ENCODE results near the gene BHMT.

BHMT gene

DNA sequence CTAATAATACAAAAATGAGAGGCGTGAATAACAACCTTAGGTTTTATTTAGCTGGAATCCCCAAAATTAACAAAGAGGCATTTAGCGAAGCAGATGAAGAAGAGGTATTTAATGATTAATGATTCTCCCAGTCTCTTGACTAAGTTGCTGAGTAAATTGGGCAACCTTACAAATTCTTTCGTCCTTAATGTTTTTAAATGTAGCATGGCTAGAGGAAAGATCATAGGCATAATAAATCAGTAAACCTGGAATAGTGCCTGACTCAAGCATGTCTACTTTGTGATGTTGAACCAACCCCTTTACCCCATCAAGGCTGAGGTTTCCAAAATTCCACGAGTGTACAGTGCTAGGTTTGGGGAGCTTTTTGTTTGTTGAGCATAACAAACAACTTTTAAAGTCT lies 7.9 kb downstream of the BHMT start:
- no peaks in the 10 kb centered on the region for H3K79me2 ChIP-seq (ENCODE audit: control insufficient read depth, low read length)
- no peak for TF ChIP-seq CTCF (IDR thresholded peaks at IDR 0.05; ENCODE audit: low read depth, low read length, poor library complexity, severe bottlenecking)
- H3F3A ChIP-seq (ENCODE audit: control insufficient read depth, insufficient read depth) = no peaks in the 10 kb centered on the region
- H3K27me3 ChIP-seq (ENCODE audit: control insufficient read depth, low read length) = peaks cover 5% of the 10 kb centered on the region
- no peaks in the 10 kb centered on the region for H3K9me2 ChIP-seq (replicated peaks; ENCODE audit: control insufficient read depth, low read length)
- H3K27ac ChIP-seq (ENCODE audit: low read depth, low read length) = no peak overlapping the region
- H4K20me1 ChIP-seq (ENCODE audit: control insufficient read depth, insufficient read depth, low read depth, low read length) = no peaks in the 10 kb centered on the region
- H3K9me3 ChIP-seq (ENCODE audit: control insufficient read depth, insufficient read depth, low read length) = no peaks in the 10 kb centered on the region
- H3K36me3 ChIP-seq (ENCODE audit: control insufficient read depth, low read length) = no peaks in the 10 kb centered on the region
- no peak overlapping the region for H3K4me3 ChIP-seq (ENCODE audit: low read length)
- no peaks in the 10 kb centered on the region for H3K4me1 ChIP-seq (ENCODE audit: control insufficient read depth, low read length)
- H3K4me2 ChIP-seq (ENCODE audit: low read length) = no peak overlapping the region

DNA sequence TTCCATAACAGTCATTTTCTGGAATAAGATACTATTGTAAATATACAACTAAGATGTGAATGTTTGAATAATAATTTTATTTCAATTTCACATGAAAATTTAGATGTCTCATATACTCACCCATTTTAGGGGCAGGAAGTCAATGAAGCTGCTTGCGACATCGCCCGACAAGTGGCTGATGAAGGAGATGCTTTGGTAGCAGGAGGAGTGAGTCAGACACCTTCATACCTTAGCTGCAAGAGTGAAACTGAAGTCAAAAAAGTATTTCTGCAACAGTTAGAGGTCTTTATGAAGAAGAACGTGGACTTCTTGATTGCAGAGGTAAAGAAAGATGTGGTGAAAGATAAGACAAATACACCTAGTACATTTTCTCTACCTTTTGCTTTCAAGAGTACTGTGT lies 8.6 kb downstream of the BHMT start:
- H3K79me2 ChIP-seq (ENCODE audit: control insufficient read depth, low read length) = no peaks in the 10 kb centered on the region
- H3K27me3 ChIP-seq (ENCODE audit: control insufficient read depth, low read length) = no peaks in the 10 kb centered on the region; the same call in 1 of the 2 replicates
- H3K9me3 ChIP-seq (ENCODE audit: control insufficient read depth, insufficient read depth, low read length) = no peaks in the 10 kb centered on the region
- no peak overlapping the region for H3K4me3 ChIP-seq (ENCODE audit: low read length)
- H3K4me2 ChIP-seq (ENCODE audit: low read length) = no peak overlapping the region
- H3F3A ChIP-seq (ENCODE audit: control insufficient read depth, insufficient read depth) = no peaks in the 10 kb centered on the region
- H3K4me1 ChIP-seq (ENCODE audit: control insufficient read depth, low read length) = no peaks in the 10 kb centered on the region
- H4K20me1 ChIP-seq (ENCODE audit: control insufficient read depth, insufficient read depth, low read depth, low read length) = no peaks in the 10 kb centered on the region
- no peaks in the 10 kb centered on the region for H3K9me2 ChIP-seq (replicated peaks; ENCODE audit: control insufficient read depth, low read length)
- no peak overlapping the region for H3K27ac ChIP-seq (ENCODE audit: low read depth, low read length)
- no peaks in the 10 kb centered on the region for H3K36me3 ChIP-seq (ENCODE audit: control insufficient read depth, low read length)
- no peak for TF ChIP-seq CTCF (IDR thresholded peaks at IDR 0.05; ENCODE audit: low read depth, low read length, poor library complexity, severe bottlenecking)
- TF ChIP-seq EZH2phosphoT487 (IDR thresholded peaks at IDR 0.05; ENCODE audit: borderline replicate concordance, low read length) = no peak

DNA sequence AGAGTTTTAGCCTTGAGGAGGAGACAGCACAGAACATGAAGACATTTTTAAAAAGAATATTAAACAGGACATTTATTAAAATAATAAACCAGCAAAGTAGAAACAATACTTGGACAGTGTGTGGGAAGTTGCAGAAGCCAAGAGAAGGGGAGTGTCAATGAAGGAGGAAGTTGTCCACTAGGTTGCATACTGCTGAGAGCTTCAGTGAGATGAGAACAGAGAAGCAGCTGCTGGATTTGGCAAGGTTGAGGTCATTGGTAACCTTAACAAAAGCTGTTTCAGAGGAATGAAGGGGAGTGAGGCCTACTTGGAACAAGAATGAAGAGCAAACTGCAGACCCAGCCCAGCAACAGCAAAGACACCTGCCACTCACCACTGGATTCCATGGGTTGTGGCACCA lies 11.4 kb downstream of the BHMT start:
- Histone ChIP-seq H3K4me1 (ENCODE audit: control insufficient read depth, low read length) (no peaks in the 10 kb centered on the region), H3K79me2 (ENCODE audit: control insufficient read depth, low read length) (no peaks in the 10 kb centered on the region), H3K36me3 (ENCODE audit: control insufficient read depth, low read length) (no peaks in the 10 kb centered on the region), H4K20me1 (ENCODE audit: control insufficient read depth, insufficient read depth, low read depth, low read length) (no peaks in the 10 kb centered on the region), H3K9me3 (ENCODE audit: control insufficient read depth, insufficient read depth, low read length) (no peaks in the 10 kb centered on the region), H3K4me3 (ENCODE audit: low read length) (no peak overlapping the region), H3K27me3 (ENCODE audit: control insufficient read depth, low read length) (no peaks in the 10 kb centered on the region), H3F3A (ENCODE audit: control insufficient read depth, insufficient read depth) (no peaks in the 10 kb centered on the region), H3K4me2 (ENCODE audit: low read length) (no peak overlapping the region), H3K27ac (ENCODE audit: low read depth, low read length) (no peak overlapping the region), H3K9me2 (replicated peaks; ENCODE audit: control insufficient read depth, low read length) (no peaks in the 10 kb centered on the region)
- no peak for TF ChIP-seq EZH2phosphoT487 (IDR thresholded peaks at IDR 0.05; ENCODE audit: borderline replicate concordance, low read length)
- TF ChIP-seq CTCF (IDR thresholded peaks at IDR 0.05; ENCODE audit: low read depth, low read length, poor library complexity, severe bottlenecking) = no peak

GRCh38 chr5:79124607-79125006 lies 13.0 kb downstream of the BHMT start:
- Histone ChIP-seq H3K4me3 (ENCODE audit: low read length) (no peak overlapping the region), H3K9me3 (ENCODE audit: control insufficient read depth, insufficient read depth, low read length) (no peaks in the 10 kb centered on the region), H3K36me3 (ENCODE audit: control insufficient read depth, low read length) (no peaks in the 10 kb centered on the region), H3K27me3 (ENCODE audit: control insufficient read depth, low read length) (no peaks in the 10 kb centered on the region), H3K27ac (ENCODE audit: low read depth, low read length) (no peak overlapping the region), H3K9me2 (replicated peaks; ENCODE audit: control insufficient read depth, low read length) (no peaks in the 10 kb centered on the region), H3K79me2 (ENCODE audit: control insufficient read depth, low read length) (no peaks in the 10 kb centered on the region), H3F3A (ENCODE audit: control insufficient read depth, insufficient read depth) (no peaks in the 10 kb centered on the region), H3K4me2 (ENCODE audit: low read length) (no peak overlapping the region), H4K20me1 (ENCODE audit: control insufficient read depth, insufficient read depth, low read depth, low read length) (no peaks in the 10 kb centered on the region), H3K4me1 (ENCODE audit: control insufficient read depth, low read length) (no peaks in the 10 kb centered on the region)
- TF ChIP-seq CTCF (IDR thresholded peaks at IDR 0.05; ENCODE audit: low read depth, low read length, poor library complexity, severe bottlenecking) = no peak
- TF ChIP-seq EZH2phosphoT487 (IDR thresholded peaks at IDR 0.05; ENCODE audit: borderline replicate concordance, low read length) = no peak
